BLaER1 treated with 17β-estradiol and CSF1 and Interleukin-3, amounts not matched to agents 10 nM and 100 nM (cell line): ENCODE data around the gene GDPD4.

ENCODE experiments used
- H3K27ac ChIP-seq, 11 experiments: shearing (Covaris generic); formaldehyde crosslinking; 2 replicates each; pipeline ENCODE4 v1.8.1; 2022
- H3K27me3 ChIP-seq, 11 experiments: shearing (Covaris generic); formaldehyde crosslinking; 2 replicates each; pipeline ENCODE4 v1.8.1; 2022
- H3K36me3 ChIP-seq, 11 experiments: shearing (Covaris generic); formaldehyde crosslinking; 2 replicates each; pipeline ENCODE4 v1.8.1; 2022
- H3K4me1 ChIP-seq, 10 experiments: shearing (Covaris generic); formaldehyde crosslinking; 2 replicates each; pipeline ENCODE4 v1.8.1; 2022
- H3K4me2 ChIP-seq, 11 experiments: shearing (Covaris generic); formaldehyde crosslinking; 2 replicates each; pipeline ENCODE4 v1.8.1; 2022
- H3K4me3 ChIP-seq, 10 experiments: shearing (Covaris generic); formaldehyde crosslinking; 2 replicates each; pipeline ENCODE4 v1.8.1; 2022
- H3K9ac ChIP-seq, 11 experiments: shearing (Covaris generic); formaldehyde crosslinking; 2 replicates each; pipeline ENCODE4 v1.8.1; 2022
- H3K9me3 ChIP-seq, 11 experiments: shearing (Covaris generic); formaldehyde crosslinking; replicated peaks in 1 of 11; 2 replicates each; pipeline ENCODE4 v1.8.1; 2022
- H4K20me1 ChIP-seq, 11 experiments: shearing (Covaris generic); formaldehyde crosslinking; 2 replicates each; pipeline ENCODE4 v1.8.1; 2022
- Cebpa-rat ChIP-seq, 11 experiments: shearing (Covaris generic); IDR thresholded peaks; 2 replicates each; pipeline ENCODE4 v1.8.1; 2022

GDPD4 gene

GRCh38 chr11:77301510-77301909 lies at the start of gene GDPD4:
Gene GDPD4 (minus strand): TSS chr11:77301686. CDS start chr11:77285137, 16,549 bp downstream.
- H3K4me1 ChIP-seq: no peaks in the 10 kb centered on the region
- H3K9me3 ChIP-seq: peaks cover 0 to 7% (median 0%) of the 10 kb centered on the region in 11 experiments; a peak in 2 of 22 replicates
- no peaks in the 10 kb centered on the region for H3K27me3 ChIP-seq
- H4K20me1 ChIP-seq: no peaks in the 10 kb centered on the region
- no peak within 1 kb of the TSS for H3K9ac ChIP-seq
- TF ChIP-seq Cebpa-rat (IDR thresholded peaks at IDR 0.05): no peak
- H3K4me2 ChIP-seq: no peak within 1 kb of the TSS
- no peaks in the 10 kb centered on the region for H3K36me3 ChIP-seq
- H3K27ac ChIP-seq: no peak within 1 kb of the TSS
- no peak within 1 kb of the TSS for H3K4me3 ChIP-seq

- Histone ChIP-seq H3K4me3 (no peak overlapping the region), H3K9ac (no peak overlapping the region), H3K4me2 (no peak overlapping the region), H3K36me3 (peaks cover 55 to 89% (median 76%) of the 10 kb centered on the region in 11 experiments), H3K27ac (no peak overlapping the region), H4K20me1 (no peaks in the 10 kb centered on the region), H3K27me3 (no peaks in the 10 kb centered on the region), H3K4me1 (peaks cover 0 to 4% (median 0%) of the 10 kb centered on the region in 10 experiments; a peak in 3 of 20 replicates), H3K9me3 (no peaks in the 10 kb centered on the region)
- TF ChIP-seq Cebpa-rat (IDR thresholded peaks at IDR 0.05): no peak
Observed at GRCh38 chr11:77347948-77348347, 46.5 kb upstream of the GDPD4 start.

GRCh38 chr11:77346906-77347603 lies 45.6 kb upstream of the GDPD4 start:
- no peaks in the 10 kb centered on the region for H4K20me1 ChIP-seq
- no peak overlapping the region for H3K4me2 ChIP-seq
- no peak overlapping the region for H3K27ac ChIP-seq
- no peak for TF ChIP-seq Cebpa-rat (IDR thresholded peaks at IDR 0.05)
- H3K27me3 ChIP-seq: no peaks in the 10 kb centered on the region
- no peak overlapping the region for H3K4me3 ChIP-seq
- H3K4me1 ChIP-seq: no peaks in the 10 kb centered on the region
- H3K9ac ChIP-seq: no peak overlapping the region
- no peaks in the 10 kb centered on the region for H3K9me3 ChIP-seq
- peaks cover 57 to 89% (median 77%) of the 10 kb centered on the region in 11 experiments for H3K36me3 ChIP-seq

- Histone ChIP-seq H3K9ac (no peak overlapping the region), H3K4me3 (no peak overlapping the region), H3K4me2 (no peak overlapping the region), H4K20me1 (no peaks in the 10 kb centered on the region), H3K9me3 (no peaks in the 10 kb centered on the region), H3K36me3 (peaks cover 69 to 100% (median 89%) of the 10 kb centered on the region in 11 experiments), H3K27me3 (no peaks in the 10 kb centered on the region), H3K27ac (no peak overlapping the region), H3K4me1 (no peaks in the 10 kb centered on the region)
- TF ChIP-seq Cebpa-rat (IDR thresholded peaks at IDR 0.05): no peak
Observed at GRCh38 chr11:77345621-77346020, 44.1 kb upstream of the GDPD4 start.

GRCh38 chr11:77340501-77340900 lies 39.0 kb upstream of the GDPD4 start:
- Histone ChIP-seq H4K20me1 (no peaks in the 10 kb centered on the region), H3K9ac (no peak overlapping the region), H3K4me2 (no peak overlapping the region), H3K9me3 (no peaks in the 10 kb centered on the region), H3K27me3 (no peaks in the 10 kb centered on the region), H3K27ac (no peak overlapping the region), H3K4me1 (peaks cover 0 to 20% (median 0%) of the 10 kb centered on the region in 10 experiments; a peak in 3 of 20 replicates), H3K36me3 (peaks cover 81 to 100% (median 91%) of the 10 kb centered on the region in 11 experiments), H3K4me3 (no peak overlapping the region)
- TF ChIP-seq Cebpa-rat (IDR thresholded peaks at IDR 0.05): no peak

GRCh38 chr11:77332259-77332658 lies 30.8 kb upstream of the GDPD4 start:
- Histone ChIP-seq H3K27me3 (no peaks in the 10 kb centered on the region), H3K9ac (no peak overlapping the region), H3K27ac (no peak overlapping the region), H3K9me3 (peaks cover 0 to 11% (median 8%) of the 10 kb centered on the region in 11 experiments; a peak in 20 of 22 replicates), H3K4me2 (no peak overlapping the region), H4K20me1 (no peaks in the 10 kb centered on the region), H3K4me3 (no peak overlapping the region), H3K4me1 (peaks cover 0 to 14% (median 0%) of the 10 kb centered on the region in 10 experiments; a peak in 3 of 20 replicates), H3K36me3 (peaks cover 53 to 61% (median 58%) of the 10 kb centered on the region in 11 experiments)
- TF ChIP-seq Cebpa-rat (IDR thresholded peaks at IDR 0.05): no peak

- no peak for TF ChIP-seq Cebpa-rat (IDR thresholded peaks at IDR 0.05)
Observed at GRCh38 chr11:77325159-77325558, 23.7 kb upstream of the GDPD4 start.

GRCh38 chr11:77324508-77324907 lies 23.0 kb upstream of the GDPD4 start:
- Histone ChIP-seq H3K27ac (no peak overlapping the region), H3K4me3 (no peak overlapping the region), H3K4me1 (no peaks in the 10 kb centered on the region), H4K20me1 (no peaks in the 10 kb centered on the region), H3K9ac (no peak overlapping the region), H3K9me3 (no peaks in the 10 kb centered on the region; a peak in 1 of 22 replicates), H3K27me3 (no peaks in the 10 kb centered on the region), H3K4me2 (no peak overlapping the region), H3K36me3 (peaks cover 52 to 65% (median 60%) of the 10 kb centered on the region in 11 experiments)
- TF ChIP-seq Cebpa-rat (IDR thresholded peaks at IDR 0.05): no peak

More at GRCh38 chr11:77325159-77325558, 23.7 kb upstream of the GDPD4 start:
- Histone ChIP-seq H3K4me1 (no peaks in the 10 kb centered on the region), H3K36me3 (peaks cover 52 to 65% (median 60%) of the 10 kb centered on the region in 11 experiments), H3K27ac (no peak overlapping the region), H3K4me2 (no peak overlapping the region), H3K27me3 (no peaks in the 10 kb centered on the region), H4K20me1 (no peaks in the 10 kb centered on the region), H3K4me3 (no peak overlapping the region), H3K9ac (no peak overlapping the region), H3K9me3 (no peaks in the 10 kb centered on the region; a peak in 1 of 22 replicates)

- H4K20me1 ChIP-seq: no peaks in the 10 kb centered on the region
- no peak for TF ChIP-seq Cebpa-rat (IDR thresholded peaks at IDR 0.05)
- no peaks in the 10 kb centered on the region for H3K4me1 ChIP-seq
- no peak overlapping the region for H3K4me2 ChIP-seq
- no peak overlapping the region for H3K9ac ChIP-seq
- H3K36me3 ChIP-seq: peaks cover 52 to 65% (median 60%) of the 10 kb centered on the region in 11 experiments
- no peak overlapping the region for H3K27ac ChIP-seq
- H3K27me3 ChIP-seq: no peaks in the 10 kb centered on the region
- no peaks in the 10 kb centered on the region for H3K9me3 ChIP-seq
- H3K4me3 ChIP-seq: no peak overlapping the region
Observed at GRCh38 chr11:77322926-77323590, 21.6 kb upstream of the GDPD4 start.
